GM21723 (cell line): Measurements from ENCODE around the gene TSPAN1.
A peak's percentile ranks its signal among the peaks of the same experiment; 100 is the strongest.

Experiments used
- ATAC-seq: cut with Tn5 transposase; IDR thresholded peaks from one replicate; pipeline ENCODE4 v1.9.1; 2021; ENCODE audit warnings: mild to moderate bottlenecking, moderate library complexity; ENCODE audit not compliant: unreplicated experiment

Gene TSPAN1, protein sequence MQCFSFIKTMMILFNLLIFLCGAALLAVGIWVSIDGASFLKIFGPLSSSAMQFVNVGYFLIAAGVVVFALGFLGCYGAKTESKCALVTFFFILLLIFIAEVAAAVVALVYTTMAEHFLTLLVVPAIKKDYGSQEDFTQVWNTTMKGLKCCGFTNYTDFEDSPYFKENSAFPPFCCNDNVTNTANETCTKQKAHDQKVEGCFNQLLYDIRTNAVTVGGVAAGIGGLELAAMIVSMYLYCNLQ

GRCh38 chr1:46174448-46175231, at the start of gene TSPAN1:
Gene TSPAN1 (plus strand): TSS chr1:46175087. CDS start chr1:46181108, 6,021 bp downstream.
- no peak for ATAC-seq

- ATAC-seq, result no peak
These were observed 46.5 kb upstream of the TSPAN1 start for GRCh38 chr1:46128344-46128743.

GRCh38 chr1:46130121-46130520, 44.8 kb upstream of the TSPAN1 start:
- ATAC-seq, result no peak

GRCh38 chr1:46130606-46131005, 44.3 kb upstream of the TSPAN1 start:
- no peak for ATAC-seq

GRCh38 chr1:46131093-46131492, 43.8 kb upstream of the TSPAN1 start:
- no peak for ATAC-seq

DNA sequence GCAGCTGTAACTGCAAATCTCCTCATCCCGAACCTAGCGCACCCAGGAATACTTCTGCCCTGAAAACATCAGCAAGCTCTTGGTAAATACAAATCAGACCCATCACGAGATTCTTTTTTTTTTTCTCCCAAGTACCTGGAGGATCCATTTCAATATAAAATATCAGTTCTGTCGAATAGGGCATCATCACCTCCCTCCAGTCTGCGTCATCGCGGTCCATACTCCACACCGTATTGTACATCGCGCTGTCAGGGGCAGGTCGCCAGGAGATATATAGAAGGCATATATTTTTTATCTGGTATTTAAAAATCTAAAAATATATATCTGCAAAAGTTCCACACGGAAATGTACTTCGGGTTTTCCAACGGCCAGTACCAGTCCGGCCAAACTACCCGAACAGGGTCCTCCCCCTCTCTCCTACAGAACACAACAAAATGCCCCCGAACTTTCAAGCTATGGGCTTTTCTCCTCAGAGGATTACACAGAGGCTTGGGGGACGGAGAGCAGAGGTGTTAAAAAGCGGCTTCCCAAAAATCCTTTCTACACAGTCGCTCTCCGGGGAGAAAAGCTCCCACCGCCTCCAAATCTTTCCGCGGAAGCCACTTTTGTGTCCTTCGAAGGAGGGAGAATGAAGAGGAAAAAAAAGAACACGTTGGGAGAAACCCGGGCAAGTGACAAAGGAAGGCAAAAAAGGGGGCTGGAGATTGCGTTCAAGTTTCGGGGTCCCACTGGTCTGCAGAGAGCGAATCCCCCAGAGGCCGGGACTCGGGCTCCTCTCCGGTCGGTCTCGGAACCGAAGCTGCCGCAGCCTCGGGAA, 43.0 kb upstream of the TSPAN1 start:
- no peak for ATAC-seq

DNA sequence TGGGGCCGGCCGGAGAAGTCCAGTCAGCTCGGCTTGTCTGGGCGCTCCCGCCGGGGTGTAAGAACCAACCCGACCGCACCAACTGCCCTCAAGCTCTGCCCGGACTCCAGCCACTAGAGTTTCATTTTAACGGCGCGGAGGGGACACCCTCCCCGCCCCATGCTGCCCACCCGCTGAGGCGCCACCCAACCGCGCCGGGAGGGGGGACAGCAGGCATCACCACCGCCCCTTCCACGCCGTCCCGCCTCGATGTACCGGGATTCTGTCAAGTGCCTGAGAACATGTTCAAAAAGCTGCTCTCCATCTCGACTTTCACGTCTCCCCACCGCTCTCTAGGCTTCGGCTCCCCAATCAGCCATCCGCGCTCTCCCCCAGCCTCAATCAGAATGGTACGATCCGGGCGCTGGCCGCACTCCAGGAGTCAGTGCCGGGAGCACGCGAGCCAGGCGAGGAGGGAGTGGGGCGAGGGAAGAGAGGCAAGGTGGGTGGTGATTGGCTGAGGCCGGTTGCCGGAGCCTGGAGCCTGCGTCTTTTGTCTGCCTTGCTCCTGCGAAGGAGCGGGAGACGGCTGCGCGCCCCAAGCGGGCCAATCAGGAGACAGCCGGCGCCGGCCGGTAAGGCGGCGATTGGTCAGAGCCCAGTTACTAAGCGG, 42.2 kb upstream of the TSPAN1 start, which contains the start of gene PIK3R3:
Gene PIK3R3 (minus strand): TSS at position 101 of the 652 bp plus-strand sequence. CDS start 677 bp downstream, outside the sequence.
- ATAC-seq, result peak; percentile 86

- peak; percentile 60 for ATAC-seq
These were observed 41.7 kb upstream of the TSPAN1 start for GRCh38 chr1:46133181-46133658.

DNA sequence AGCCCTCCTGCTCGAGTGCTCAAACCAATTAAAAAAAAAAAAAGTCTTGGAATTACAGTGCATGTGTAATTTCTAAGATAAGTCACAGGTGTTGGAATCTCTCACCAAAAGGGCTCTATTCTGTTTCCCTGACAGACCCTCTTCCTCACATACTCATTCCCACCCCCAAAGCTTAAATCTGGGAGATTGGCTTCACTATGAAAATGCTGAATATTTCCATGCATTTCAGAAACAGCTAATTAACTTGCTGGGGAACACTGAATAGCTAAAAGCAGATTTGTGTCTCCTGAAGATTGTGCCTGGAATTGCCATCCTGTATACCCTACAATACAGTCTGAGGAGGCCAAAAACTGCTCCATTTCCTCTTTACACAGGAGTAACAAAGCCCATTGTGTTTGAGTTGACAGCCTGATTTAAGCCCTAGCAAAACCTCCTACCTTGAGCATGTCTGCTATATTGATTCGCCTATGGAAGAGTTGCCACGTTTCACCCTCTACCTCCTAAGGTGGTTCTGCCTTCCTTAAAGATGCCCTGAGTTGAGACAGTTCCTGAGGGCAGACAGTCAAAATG, 41.0 kb upstream of the TSPAN1 start:
- no peak for ATAC-seq

DNA sequence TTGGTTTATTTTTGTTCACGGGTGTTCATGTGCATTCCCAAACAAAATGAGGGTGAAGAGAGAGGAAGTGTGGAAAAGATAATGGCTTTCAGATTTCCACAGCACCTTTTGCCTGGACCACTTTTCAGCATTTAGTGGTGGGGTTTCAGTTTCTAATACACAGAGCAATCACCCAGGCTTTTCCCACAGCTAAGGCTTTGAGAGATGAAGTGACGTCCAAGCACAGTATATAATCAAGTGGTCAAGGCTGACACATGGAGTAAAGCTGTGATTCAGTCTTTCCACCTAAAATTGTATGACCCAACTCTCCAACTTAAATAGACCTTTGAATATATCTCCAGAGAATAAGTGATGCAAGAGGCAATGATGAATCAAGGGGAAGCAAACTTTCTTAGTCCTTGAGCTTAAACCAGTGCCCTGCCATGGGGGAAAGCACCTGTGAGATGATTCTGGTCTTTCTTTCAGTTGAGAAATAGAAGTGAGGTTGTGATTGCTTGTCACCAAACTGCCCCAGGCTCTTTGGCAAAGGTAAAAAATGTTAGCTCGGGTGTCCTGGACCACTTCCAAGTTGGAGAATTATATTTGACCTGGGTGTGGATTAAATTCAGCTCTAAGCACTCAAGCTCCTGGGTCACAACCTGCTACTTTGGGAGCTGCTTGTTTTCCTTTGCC, 40.1 kb upstream of the TSPAN1 start:
- no peak for ATAC-seq

DNA sequence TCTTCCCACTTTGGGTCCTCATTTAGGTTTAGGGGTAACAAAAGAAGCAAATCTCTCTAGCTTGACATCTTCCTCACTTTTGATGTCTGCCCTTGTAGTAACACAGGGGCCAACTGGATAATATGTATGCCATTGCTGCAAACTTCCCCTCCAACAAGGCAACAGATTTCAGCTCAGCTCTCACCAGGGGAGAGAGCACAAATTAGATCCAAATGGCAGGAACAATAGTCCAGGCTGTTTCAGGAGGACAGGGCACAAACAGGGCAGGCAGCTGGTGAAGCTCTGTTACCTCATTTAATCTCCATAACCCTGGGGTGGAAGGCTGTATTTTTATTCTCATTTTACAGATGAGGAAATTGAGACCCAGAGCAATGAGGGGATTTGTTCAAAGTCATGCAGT, 38.2 kb upstream of the TSPAN1 start:
- no peak for ATAC-seq

DNA sequence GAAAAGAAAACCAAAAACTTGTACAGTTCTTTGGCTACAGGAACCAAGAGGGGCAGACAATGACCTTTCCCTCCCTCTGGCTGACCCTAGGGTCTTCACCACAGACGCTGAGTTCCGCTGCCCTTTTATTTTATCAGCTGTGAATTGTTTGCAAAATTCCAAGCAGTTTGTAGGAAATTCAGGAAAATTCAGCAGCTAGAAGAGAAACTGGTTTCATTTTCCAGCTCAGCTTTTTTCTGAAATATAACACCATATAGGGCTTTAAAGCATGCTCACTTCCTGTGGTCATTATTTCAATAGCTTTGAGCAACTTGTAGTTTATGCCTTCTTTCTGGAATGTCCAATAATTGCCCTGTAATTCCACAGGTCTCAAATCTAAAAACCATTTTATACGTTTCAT, 37.0 kb upstream of the TSPAN1 start:
- ATAC-seq, result no peak

GRCh38 chr1:46148318-46148717, 26.6 kb upstream of the TSPAN1 start:
- no peak for ATAC-seq

DNA sequence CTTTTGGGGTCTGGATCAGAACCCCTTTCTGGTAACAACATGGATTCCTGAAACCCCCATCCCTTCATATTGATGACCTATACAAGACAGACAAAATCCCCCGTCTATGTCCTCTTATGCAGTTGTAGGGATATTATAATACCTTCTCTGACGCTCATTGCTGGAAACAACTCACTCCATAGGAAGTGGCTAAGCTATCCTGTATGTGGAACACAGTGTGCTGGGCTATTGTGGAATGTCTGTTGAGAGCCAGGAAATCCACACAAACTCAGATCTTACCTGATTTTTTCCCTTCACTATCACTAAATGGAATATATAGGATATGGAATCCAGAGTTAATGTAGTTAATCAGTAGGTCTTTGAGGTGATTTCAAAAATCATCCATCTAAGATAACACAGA, 24.8 kb upstream of the TSPAN1 start:
- no peak for ATAC-seq

DNA sequence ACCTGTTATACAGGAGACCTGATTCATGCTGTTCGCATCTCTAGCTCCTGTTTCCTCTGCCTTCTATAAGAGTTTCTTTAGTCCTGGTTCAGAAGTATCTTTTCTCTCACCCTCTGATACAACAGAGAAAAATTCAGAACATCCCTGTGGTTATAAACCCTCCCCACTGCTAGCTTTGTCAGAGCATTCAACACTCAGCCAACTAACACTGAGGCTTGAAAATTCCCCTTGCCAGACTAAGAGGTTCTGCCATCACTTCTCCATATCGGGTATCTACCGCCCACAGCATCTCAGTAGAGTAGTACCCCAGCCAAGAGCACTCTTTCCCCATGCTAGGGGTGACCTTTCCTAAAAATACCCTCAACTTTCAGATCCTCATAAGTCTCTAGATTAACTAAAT, 22.9 kb upstream of the TSPAN1 start:
- no peak for ATAC-seq

DNA sequence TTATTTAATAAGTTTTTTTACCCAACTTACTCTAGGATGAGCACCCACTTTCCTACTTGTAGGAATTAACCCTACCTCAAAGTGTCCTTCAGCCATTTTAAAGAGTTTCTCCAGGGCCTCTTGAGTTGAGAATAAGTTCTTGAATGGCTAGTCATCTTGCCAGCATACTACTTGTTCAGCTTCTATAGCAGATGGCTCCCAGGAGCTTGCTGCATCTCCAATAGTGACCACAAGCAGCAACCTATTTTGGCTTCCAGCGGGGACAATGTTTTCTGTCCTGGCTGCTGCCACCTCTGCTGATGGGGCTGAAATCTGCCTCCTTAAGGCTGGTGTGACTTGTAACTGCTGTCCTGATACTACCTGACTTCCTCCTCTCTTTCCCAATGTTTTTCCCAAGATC, 21.7 kb upstream of the TSPAN1 start:
- ATAC-seq, result no peak

DNA sequence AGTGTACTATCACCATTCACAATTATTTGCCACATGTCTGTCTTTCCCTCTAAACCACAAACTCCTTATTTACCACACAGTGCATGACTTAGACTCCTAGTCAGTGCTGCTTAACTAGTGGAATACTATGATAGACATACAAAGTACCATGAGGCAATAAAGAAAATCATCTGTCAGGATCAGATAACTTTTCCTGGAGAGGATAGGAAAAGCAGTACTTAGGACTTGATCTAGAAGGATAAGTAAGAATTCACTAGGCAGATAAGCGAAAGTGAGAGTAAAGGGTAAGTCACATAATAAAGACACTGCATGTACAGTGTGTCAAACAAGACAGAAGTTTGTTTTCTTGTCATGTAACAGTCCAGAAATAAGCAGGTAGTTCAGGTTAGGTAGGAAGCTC, 21.2 kb upstream of the TSPAN1 start:
- no peak for ATAC-seq

GRCh38 chr1:46157916-46158311, 17.0 kb upstream of the TSPAN1 start:
- ATAC-seq, result no peak

GRCh38 chr1:46158312-46159281, 16.3 kb upstream of the TSPAN1 start:
- ATAC-seq, result no peak
